Stimulated activated CD4-positive, alpha-beta T cell treated with anti-CD3 and anti-CD28 coated beads, Interleukin-1b, Interleukin-23, amount 100 ng/mL, for 4 hours (primary cell): Measurements from ENCODE around the gene PPP3CA.
"Not testable (repeated sequence)": the region's sequence is repeated elsewhere in the genome, so short reads cannot be mapped to it uniquely, and the experiment has no call there.

Source experiments
- DNase-seq, 2 donors: peaks; one replicate each; pipeline ENCODE4 v3.0.0-alpha.2; 2020; ENCODE audit warnings: low read depth in 2 of 2

The PPP3CA gene

DNA sequence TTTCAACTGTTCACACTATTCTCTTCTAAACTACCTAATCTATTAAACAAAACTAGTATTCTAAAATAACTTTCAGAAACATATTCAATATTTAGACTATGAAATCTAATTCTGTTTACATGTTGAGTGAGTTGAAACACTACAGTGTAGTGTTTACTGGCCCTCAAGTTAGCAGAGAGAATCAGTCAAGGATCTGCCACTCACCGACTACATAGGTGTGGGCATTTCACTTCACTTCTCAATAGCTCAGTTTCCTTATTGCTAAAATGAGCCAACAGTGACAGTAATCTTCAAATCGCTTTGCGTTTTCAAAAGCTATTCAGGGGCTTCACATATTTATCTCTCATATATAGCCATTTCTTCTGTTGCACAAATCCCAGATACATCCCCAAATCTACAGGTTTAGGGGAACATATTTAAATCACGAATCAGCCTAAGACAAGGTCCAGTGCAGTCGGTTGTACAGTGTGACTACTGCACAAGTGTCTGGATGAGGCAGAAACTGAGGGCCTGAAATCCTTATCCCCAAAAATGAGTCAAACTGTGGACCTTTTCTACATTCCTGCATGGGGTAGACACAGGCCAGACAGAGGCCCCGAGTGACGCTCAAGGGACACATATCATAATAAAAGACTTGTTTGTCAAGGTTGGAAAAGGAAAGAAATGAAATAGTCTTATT lies 129.8 kb downstream of the PPP3CA start:
- DNase-seq: no peak

- DNase-seq: no peak
These were observed 136.2 kb downstream of the PPP3CA start for GRCh38 chr4:101211146-101211553.

GRCh38 chr4:101210331-101210730 lies 137.0 kb downstream of the PPP3CA start:
- no peak for DNase-seq

GRCh38 chr4:101208171-101208570 lies 139.2 kb downstream of the PPP3CA start:
- no peak for DNase-seq

GRCh38 chr4:101205916-101206315 lies 141.4 kb downstream of the PPP3CA start:
- peak in 1 of 2 donors; percentile 31 for DNase-seq

DNA sequence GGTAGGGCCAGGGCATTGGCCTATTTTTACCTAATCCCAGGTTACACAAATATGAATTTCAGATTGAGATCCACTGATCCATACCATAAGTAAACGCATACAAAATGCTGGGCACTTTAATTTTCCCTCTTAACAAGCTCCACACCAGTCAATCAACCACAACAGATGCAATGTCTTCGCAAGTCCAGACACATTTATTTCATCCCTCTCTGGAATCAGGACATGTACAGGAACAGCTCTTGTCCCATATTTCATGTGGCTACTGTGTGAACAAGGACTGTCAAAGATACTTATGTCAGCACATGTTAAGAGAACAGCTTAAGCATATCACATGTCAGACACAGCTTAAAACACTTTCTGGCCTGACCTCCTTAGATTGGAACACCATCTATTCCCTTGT lies 145.9 kb downstream of the PPP3CA start:
- no peak for DNase-seq

DNA sequence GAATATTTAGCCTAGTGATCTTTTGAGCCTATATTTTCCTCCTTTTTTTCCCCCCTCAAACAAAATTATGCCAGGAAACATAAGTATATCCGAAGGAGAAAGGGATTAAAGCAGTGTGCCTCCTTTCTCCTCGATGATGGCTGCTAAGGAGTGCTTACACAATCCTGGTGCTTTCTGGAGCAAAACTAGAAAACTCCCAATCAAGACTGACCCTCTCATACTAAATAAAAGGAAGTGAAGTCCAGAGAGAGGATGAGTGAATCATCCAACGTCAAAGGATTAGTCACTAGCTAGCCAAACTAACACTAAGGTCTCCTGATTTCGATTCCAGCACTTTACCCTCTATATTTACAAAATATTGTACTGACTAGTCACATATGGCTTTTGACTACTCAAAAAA lies 146.8 kb downstream of the PPP3CA start:
- no peak for DNase-seq

GRCh38 chr4:101199507-101200285 lies 147.6 kb downstream of the PPP3CA start:
- no peak for DNase-seq

DNA sequence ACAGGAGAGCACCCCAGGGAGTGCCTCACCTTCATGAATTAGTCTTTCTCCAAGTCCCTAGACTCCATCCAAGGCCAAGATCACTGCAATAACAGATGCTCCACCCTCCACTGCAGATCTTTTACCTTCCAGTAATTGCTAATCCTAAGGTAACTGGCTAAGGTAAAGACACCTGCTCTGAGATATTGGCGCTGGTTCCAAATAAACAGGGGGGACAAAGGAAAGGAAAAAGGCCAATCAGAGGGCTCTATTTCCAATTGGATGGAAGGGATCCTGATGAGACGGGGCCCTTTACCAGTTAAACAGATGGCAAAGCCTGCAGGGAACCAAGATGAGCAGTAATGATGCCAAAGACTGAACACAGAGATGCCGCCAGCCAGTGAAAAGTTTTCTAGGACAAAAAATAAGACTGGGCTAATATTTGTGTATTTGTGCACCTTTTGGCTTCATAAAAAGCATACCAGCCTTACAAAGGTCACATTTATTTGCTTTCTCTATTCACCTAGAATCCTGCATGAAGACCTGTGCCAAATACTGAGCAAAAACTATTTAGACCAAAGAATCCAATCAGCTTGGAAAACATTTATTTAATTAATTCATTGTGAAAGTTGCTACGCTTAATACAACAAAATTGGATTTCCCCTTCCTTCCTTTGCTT lies 148.5 kb downstream of the PPP3CA start:
- no peak for DNase-seq

DNA sequence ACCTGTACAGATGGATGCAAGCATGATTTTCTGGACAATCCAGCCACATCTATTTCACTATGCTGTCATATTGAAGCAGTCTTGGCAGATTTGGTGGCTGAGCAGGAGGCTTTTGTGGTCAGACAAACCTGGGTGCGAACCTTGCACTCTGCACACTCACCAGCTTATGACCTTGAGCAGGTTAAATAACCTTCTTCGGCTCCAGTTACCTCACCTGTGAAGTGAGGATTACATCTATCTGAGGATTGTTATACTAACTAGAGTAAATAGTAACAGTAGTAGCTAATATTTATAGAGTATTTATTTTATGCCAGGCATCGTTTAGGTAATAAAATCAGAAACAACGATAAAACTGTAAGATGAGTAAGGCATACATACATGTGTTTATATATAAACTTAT lies 150.0 kb downstream of the PPP3CA start:
- DNase-seq: no peak

GRCh38 chr4:101192244-101192643 lies 155.1 kb downstream of the PPP3CA start:
- DNase-seq: no peak

DNA sequence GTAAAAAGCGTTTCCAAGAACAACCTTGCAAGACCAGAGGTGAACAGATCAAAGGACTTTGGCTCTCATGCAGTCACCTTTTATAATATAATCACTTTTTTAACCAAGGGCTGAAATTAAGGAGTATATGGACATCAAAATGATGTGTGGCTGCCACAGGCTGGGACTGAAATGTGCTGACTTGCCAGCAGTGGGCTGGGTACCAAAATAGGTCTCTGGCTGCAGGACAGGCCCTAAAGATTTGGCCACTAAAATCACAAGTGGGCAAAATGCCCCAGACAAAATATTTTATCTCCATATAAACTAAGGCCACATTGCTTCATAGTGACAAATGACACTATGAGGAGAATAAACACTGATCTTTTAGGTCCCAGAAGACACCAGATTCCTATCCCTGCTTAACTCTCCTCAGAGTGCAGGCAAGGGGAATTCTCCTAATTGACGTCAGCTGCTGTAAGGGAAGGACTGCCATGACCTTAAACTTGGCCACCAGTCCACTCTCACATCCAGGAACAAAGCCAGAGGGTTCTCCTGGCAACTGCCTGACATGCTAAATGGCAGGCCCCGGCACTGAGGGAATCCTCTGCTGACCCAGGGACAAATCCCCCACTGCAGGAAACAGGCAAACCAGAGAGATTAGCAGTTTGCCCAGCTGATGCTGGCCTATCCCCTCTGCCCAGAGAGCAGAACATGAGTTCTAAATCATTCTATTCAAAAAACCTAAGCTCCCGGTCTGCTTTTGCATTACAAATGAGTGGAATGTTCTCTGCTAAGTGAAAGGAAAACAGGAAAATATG lies 155.8 kb downstream of the PPP3CA start:
- DNase-seq: no peak

- no peak for DNase-seq
These were observed 156.6 kb downstream of the PPP3CA start for GRCh38 chr4:101190751-101191150.

GRCh38 chr4:101188906-101189305 lies 158.4 kb downstream of the PPP3CA start:
- no peak for DNase-seq

DNA sequence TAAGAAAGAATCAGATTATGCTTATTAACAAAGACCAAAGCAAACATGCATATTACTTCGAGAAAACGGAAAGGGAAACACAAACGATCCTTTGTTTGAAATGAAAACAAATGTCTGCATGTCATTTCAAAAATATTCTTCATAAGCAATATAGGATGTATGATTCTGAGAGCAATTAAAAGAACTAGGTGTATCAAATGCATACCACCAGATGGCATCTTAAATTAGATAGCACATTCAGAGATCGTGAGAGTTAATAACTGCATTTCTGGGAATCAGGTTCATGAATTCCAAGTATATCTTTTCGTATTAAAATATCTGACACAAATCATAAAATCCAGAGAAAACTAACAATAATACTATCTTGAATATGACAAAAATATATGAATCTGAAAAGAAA lies 159.5 kb downstream of the PPP3CA start:
- no peak for DNase-seq

GRCh38 chr4:101186567-101187184 lies 160.7 kb downstream of the PPP3CA start:
- DNase-seq: no peak

DNA sequence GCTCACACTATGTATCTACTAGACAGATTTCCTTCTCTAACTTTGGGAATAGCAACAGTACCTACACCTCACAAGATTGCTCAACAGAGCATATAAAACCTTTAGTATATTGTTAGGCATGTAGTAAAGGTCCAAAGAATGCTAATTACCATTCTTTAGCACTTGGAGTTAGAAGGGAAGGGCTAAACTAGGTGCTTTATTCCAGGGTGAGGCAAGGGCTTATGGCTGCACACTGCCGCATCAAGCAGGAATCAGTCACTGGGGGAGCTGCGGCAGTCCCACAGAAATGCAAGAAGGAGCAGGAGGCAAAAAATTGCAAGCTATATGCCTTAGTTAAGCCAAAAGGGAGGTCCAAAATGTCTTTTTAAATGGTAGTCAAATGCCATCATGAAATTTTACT lies 162.7 kb downstream of the PPP3CA start:
- no peak for DNase-seq

GRCh38 chr4:101183666-101184373 lies 163.5 kb downstream of the PPP3CA start:
- DNase-seq: no peak

- DNase-seq: no peak
These were observed 164.1 kb downstream of the PPP3CA start for GRCh38 chr4:101183221-101183620.

- not testable (repeated sequence) for DNase-seq
These were observed 164.6 kb downstream of the PPP3CA start for GRCh38 chr4:101182688-101183087.

DNA sequence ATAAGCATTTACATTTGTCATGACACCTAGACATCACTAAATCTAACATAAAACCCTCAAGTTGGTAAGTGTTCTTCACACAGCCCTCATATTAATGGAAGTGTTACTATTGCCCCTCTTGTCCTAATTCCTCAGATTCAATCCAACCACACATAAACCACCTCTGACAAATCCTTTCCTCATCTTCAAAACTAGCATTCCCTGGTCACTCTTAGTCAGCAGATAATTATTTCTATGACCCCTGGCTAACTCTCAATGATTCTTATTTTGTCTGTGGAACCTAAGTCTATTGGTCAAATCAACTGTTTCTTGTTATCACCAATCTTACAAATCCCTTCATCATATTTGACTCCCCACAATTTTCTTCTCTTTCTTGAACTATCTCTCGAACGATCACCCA lies 168.6 kb downstream of the PPP3CA start:
- DNase-seq: no peak
